IgD-negative memory B cell (primary cell): ENCODE data around the gene LRRC74B. TPM values are rescaled to one million over a fixed set of nuclear protein-coding genes. Genes with fewer than 3 reads are reported as not detected.
A peak's percentile ranks its signal among the peaks of the same experiment; 100 is the strongest.

Experiments
- H3K27ac Mint-ChIP-seq, 3 donors: one replicate each; pipeline ENCODE4 v1.8.0; 2020 to 2022; ENCODE audit warnings: mild to moderate bottlenecking in 3 of 3, mixed read lengths in 3 of 3, moderate library complexity in 1 of 3
- H3K27me3 Mint-ChIP-seq: one replicate; pipeline ENCODE4 v1.8.0; 2021; ENCODE audit warnings: mixed read lengths
- H3K36me3 Mint-ChIP-seq: one replicate; pipeline ENCODE4 v1.8.0; 2020; ENCODE audit warnings: mild to moderate bottlenecking, mixed read lengths
- H3K4me1 Mint-ChIP-seq, 3 donors: one replicate each; pipeline ENCODE4 v1.8.0; 2020 to 2022; ENCODE audit warnings: mixed read lengths in 3 of 3, mild to moderate bottlenecking in 1 of 3
- H3K4me3 Mint-ChIP-seq, 4 donors: one replicate each; pipeline ENCODE4 v1.8.0; 2020 to 2022; ENCODE audit warnings: mild to moderate bottlenecking in 4 of 4, mixed read lengths in 4 of 4, moderate library complexity in 3 of 4
- H3K9me3 Mint-ChIP-seq, 3 donors: one replicate each; pipeline ENCODE4 v1.8.0; 2020 to 2021; ENCODE audit warnings: mixed read lengths in 3 of 3, mild to moderate bottlenecking in 1 of 3
- polyA plus RNA-seq: library from polyadenylated mRNA; unstranded; fragments of 300-500 nt; fragmentation: Illumina TruSeq; gene quantifications from one replicate; pipeline ENCODE4 v1.2.3, GENCODE V29; 2021

Gene LRRC74B
- polyA plus RNA-seq, 1 donor from 2014 or later, result not detected

DNA sequence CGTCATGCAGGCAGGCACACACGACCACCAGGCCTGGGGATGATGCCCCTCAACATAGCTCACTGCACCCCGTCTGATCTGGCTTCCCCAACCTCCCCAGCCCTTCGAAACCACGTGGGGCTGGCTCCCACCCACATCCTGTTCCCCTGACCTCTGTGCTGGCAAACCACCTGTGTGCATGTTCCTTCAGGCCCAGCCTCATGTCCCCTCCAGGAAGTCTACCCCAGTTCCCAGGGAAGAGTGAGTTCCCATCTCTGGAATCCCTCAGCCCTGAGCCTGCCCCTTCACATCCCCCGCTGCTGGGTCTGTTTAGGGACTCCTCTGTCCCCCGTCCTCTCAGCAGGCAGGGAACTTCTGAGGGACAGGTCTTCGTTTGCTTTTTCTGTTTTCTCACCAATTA lies 20.5 kb upstream of the LRRC74B start:
- Mint-ChIP-seq H3K27ac (peak overlapping the region in 1 of 3 donors; percentile 80), H3K4me3 (peak overlapping the region in 1 of 4 donors; percentile 58), H3K9me3 (peaks cover 0 to 2% (median 0%) of the 10 kb centered on the region in 3 donors), H3K4me1 (peaks cover 0 to 6% (median 3%) of the 10 kb centered on the region in 3 donors), H3K27me3 (peaks cover 7% of the 10 kb centered on the region), H3K36me3 (no peaks in the 10 kb centered on the region)

DNA sequence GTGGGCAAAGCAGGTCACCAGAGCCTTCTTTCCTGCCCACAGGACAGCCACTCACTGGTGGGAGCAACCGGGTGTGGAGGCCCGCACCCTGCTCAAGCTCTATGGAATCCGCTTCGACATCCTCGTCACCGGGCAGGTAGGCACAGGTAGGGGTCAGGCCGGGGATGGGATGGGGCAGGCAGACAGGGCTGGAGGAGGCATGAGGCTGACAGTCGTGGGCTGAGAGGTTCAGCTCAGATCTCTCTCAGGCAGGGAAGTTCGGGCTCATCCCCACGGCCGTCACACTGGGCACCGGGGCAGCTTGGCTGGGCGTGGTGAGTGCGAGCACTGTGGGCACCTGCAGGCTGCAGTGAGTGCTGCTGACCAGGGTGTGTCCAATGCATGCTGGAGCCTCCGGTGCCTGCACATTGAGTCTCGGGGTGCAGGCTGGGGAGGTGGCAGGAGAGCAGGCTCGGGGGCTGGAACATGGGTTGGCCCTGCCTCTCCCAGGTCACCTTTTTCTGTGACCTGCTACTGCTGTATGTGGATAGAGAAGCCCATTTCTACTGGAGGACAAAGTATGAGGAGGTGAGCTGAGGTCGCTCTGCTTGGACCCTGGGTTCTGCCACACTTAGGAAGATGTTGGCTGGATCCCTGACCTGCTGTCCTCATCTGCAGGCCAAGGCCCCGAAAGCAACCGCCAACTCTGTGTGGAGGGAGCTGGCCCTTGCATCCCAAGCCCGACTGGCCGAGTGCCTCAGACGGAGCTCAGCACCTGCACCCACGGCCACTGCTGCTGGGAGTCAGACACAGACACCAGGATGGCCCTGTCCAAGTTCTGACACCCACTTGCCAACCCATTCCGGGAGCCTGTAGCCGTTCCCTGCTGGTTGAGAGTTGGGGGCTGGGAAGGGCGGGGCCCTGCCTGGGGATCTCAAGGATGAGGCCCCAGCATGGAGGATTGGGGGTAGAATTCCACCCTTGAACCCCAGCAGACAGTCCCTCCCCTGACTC lies 19.7 kb upstream of the LRRC74B start:
- Mint-ChIP-seq H3K4me3 (peak overlapping the region in 1 of 4 donors; percentile 39), H3K4me1 (peaks cover 0 to 6% (median 3%) of the 10 kb centered on the region in 3 donors), H3K27me3 (peaks cover 15% of the 10 kb centered on the region), H3K27ac (peak overlapping the region in 1 of 3 donors; percentile 80), H3K9me3 (peaks cover 0 to 2% (median 0%) of the 10 kb centered on the region in 3 donors), H3K36me3 (no peaks in the 10 kb centered on the region)

DNA sequence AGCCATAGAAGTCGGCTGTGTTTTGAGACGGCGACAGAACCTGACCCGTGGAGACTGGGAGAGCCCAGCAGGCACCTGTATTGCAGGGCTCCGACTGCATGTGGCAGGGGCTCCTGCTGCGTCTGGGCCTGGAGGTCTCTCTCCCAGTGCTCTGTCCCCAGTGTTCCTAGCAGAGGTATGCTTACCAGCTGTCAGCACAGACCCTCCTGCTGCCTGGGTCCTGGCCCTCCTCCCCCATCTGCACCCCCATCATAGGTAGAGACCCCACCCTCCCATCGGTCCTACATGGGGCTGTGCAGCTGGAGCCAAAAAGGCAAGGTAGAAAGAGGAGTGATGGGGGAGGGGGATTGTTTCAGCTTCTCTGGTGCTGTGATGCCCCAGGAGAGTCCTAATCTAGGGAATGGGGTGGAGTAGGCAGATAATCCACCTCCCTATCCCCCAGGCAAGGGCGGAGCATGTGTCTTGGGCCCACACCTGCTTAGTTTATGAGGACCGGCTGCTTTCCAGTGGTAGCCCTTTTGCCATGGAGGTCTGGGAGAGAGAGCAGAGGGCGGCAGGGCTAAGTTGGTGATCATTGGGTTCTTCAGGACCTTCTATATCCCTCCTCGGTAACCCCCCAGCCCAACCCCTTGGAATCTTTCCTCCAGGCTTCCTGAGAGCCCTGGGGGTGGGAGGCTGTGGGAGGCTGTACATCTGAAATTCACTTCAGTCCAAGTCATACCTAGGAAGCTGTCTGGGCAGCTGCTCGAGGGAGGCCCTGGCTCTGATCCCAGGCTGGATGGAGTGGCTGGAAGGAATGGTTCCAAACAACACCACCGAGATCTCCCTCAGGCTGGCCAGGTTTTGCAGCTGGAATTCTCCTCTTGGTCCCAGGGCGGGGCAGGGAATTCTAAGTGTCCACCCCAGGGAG lies 18.7 kb upstream of the LRRC74B start:
- Mint-ChIP-seq H3K4me3 (no peak overlapping the region), H3K4me1 (peaks cover 0 to 6% (median 3%) of the 10 kb centered on the region in 3 donors), H3K9me3 (peaks cover 0 to 2% (median 0%) of the 10 kb centered on the region in 3 donors), H3K27me3 (peaks cover 18% of the 10 kb centered on the region), H3K27ac (no peak overlapping the region), H3K36me3 (no peaks in the 10 kb centered on the region)

DNA sequence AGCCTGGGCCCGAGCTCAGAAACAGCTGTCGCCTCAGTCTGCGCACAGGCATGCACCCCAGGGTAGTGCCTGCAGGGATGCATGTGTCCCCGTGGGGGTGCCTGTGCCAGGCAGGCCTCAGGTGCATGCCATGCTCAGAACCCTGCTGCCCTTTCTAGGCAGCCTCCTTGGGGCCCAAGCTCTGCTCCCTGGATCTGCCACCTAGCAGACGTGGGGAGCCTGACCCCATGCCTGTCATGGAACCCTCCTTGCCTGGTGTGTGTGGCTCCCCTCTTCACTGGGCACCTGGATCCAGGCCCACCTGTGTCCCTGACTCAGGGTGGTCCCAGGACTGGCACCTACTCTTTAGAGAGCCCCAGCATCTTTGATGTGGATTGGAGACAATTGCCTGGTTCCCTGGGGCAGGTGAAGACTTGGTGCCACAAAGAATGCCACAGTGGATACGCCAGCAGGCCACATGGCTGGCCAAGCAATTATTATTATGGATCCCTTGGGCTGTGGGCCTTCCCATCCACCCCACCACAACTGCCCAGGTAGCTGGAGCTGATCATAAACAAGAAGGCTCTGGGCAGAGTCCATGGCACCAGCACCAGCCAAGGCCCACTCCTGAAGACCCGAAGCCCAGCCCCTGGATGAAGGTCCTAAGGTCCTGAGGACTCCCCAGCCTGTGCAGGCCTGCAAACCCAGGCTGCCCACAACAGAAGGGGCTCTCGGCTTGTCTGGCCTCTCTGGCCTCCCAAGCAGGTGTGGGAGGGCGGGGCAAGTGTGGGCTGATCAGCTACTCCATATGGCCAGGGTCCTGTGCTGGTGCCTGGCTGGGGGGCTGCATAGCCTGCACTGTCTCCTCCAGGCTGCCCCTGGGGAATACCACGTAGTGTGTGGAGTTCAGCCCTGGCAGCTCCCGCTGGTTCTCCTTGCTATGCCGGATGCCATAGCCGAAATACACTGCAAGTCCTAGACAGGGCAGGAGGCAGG lies 17.2 kb upstream of the LRRC74B start:
- H3K9me3 Mint-ChIP-seq, result peaks cover 0 to 2% (median 0%) of the 10 kb centered on the region in 3 donors
- no peak overlapping the region for H3K4me3 Mint-ChIP-seq
- no peak overlapping the region for H3K27ac Mint-ChIP-seq
- no peaks in the 10 kb centered on the region for H3K36me3 Mint-ChIP-seq
- peaks cover 18% of the 10 kb centered on the region for H3K27me3 Mint-ChIP-seq
- H3K4me1 Mint-ChIP-seq, result peaks cover 0 to 6% (median 3%) of the 10 kb centered on the region in 3 donors

DNA sequence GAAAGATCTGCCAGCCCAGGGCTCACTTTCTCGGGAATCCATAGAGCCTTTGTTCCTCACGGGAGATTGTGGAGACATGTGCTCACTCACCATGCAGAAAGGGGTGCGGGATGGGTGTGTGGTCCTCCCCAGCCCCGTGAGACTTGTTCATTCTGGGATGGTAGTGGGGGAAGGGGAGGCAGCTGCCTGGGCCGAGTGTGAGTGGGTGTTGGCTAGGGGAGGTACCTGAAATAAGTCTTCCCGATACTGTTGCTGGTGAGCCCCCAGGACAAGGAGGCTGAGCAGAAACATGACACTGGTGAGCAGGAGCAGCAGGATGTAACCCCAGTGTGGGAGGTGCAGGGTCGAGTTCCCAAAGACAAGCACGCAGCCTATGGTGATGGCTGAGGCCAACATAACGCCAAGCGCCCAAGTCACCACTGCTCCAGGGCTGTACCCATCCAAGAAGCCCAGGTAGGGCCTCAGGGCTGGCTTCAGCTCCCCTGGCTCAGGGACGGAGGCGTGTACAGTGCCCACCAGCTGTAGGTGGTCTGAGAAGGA lies 16.2 kb upstream of the LRRC74B start:
- H3K27me3 Mint-ChIP-seq, result peaks cover 19% of the 10 kb centered on the region
- H3K4me3 Mint-ChIP-seq, result no peak overlapping the region
- no peak overlapping the region for H3K27ac Mint-ChIP-seq
- H3K36me3 Mint-ChIP-seq, result no peaks in the 10 kb centered on the region
- H3K9me3 Mint-ChIP-seq, result peaks cover 0 to 2% (median 0%) of the 10 kb centered on the region in 3 donors
- peaks cover 0 to 6% (median 3%) of the 10 kb centered on the region in 3 donors for H3K4me1 Mint-ChIP-seq

DNA sequence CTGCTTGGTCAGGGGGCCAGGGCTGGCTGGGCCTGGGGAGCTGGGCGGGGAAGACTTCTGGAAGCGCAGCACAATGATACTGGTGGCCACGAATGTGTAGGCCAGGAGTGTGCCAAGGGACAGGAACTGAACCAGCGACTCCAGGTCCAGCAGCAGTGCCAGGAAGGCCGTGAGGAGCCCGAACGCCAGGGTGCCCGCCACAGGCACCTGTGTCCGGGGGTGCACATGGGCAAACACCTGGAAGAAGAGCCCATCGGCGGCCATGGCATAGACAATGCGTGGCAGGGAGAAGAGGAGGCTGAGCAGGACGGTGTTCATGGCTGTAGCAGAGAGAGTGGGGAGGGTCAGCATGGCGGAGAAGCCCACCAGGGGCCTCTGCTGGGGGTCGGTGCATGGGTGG lies 15.7 kb upstream of the LRRC74B start:
- H3K27me3 Mint-ChIP-seq, result peaks cover 21% of the 10 kb centered on the region
- no peak overlapping the region for H3K4me3 Mint-ChIP-seq
- H3K9me3 Mint-ChIP-seq, result peaks cover 0 to 2% (median 0%) of the 10 kb centered on the region in 3 donors

DNA sequence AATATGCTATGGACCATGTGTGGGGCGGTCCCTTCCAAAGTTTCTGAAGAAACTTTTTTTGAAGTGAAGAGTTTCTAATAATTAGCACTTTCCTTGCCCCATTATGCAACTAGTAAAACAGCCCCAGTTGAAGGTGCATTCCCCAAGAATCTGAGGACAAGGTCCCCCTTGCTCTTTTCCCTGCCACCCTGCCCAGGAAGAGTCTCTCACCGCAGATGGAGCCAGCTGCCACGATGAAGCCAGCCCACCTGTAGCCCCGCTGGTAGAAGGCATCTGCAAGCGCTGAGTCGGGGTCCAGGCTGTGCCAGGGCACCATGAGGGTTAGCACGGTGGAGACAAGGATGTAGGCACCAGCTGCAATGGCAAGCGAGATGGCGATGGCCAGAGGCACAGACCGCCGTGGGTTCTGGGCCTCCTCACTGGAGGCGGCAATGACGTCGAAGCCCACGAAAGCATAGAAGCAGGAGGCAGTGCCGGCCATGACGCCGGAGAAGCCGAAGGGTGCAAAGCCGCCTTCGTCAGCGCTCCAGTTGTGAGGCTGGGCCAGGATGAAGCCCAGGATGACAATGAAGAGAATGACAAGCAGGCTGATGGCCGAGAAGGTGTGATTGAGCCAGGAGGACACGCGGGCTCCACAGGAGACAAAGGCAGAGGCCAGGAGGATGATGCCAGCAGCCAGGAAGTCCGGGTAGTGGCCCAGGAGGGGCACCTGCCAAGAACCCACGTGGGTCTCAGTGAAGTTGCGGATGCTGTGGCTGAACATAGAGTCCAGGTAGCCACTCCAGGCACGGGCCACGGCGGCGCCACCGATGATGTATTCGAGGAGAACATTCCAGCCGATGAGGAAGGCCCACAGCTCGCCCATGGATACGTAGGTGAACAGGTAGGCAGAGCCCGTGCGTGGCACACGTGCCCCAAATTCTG lies 14.9 kb upstream of the LRRC74B start:
- H3K4me3 Mint-ChIP-seq, result peak overlapping the region in 1 of 4 donors; percentile 74
- H3K36me3 Mint-ChIP-seq, result no peaks in the 10 kb centered on the region
- no peak overlapping the region for H3K27ac Mint-ChIP-seq
- H3K27me3 Mint-ChIP-seq, result peaks cover 22% of the 10 kb centered on the region
- no peaks in the 10 kb centered on the region for H3K4me1 Mint-ChIP-seq
- H3K9me3 Mint-ChIP-seq, result no peaks in the 10 kb centered on the region

More for the DNA sequence above, 15.7 kb upstream of the LRRC74B start:
- peaks cover 0 to 5% (median 3%) of the 10 kb centered on the region in 3 donors for H3K4me1 Mint-ChIP-seq
- no peaks in the 10 kb centered on the region for H3K36me3 Mint-ChIP-seq
- H3K27ac Mint-ChIP-seq, result no peak overlapping the region

DNA sequence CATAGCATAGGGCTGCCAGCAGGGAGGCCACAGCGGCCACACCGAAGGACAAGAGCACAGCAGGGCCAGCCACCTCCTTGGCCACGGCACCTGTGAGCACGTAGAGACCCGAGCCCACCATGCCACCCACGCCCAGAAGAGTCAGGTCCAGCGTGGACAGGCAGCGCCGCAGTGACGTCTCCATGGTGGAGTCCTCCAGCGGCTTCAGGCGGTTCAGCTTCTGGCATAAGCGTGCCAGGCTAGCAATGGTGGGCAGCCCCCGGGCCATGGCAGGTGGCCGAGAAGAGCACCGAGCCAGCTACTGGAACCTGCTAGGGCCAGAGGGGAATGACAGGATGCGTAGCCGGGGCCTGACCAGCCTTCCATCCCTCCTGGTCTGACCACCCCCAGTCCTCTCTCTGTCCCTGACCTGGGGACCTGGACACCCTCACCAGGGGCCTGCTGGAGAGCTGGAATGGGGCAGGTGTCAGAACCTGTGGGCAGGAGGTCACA lies 14.2 kb upstream of the LRRC74B start:
- H3K4me1 Mint-ChIP-seq, result peaks cover 0 to 2% (median 0%) of the 10 kb centered on the region in 3 donors
- H3K4me3 Mint-ChIP-seq, result no peak overlapping the region
- H3K27ac Mint-ChIP-seq, result no peak overlapping the region
- H3K9me3 Mint-ChIP-seq, result no peaks in the 10 kb centered on the region
- no peaks in the 10 kb centered on the region for H3K36me3 Mint-ChIP-seq
- peaks cover 22% of the 10 kb centered on the region for H3K27me3 Mint-ChIP-seq

DNA sequence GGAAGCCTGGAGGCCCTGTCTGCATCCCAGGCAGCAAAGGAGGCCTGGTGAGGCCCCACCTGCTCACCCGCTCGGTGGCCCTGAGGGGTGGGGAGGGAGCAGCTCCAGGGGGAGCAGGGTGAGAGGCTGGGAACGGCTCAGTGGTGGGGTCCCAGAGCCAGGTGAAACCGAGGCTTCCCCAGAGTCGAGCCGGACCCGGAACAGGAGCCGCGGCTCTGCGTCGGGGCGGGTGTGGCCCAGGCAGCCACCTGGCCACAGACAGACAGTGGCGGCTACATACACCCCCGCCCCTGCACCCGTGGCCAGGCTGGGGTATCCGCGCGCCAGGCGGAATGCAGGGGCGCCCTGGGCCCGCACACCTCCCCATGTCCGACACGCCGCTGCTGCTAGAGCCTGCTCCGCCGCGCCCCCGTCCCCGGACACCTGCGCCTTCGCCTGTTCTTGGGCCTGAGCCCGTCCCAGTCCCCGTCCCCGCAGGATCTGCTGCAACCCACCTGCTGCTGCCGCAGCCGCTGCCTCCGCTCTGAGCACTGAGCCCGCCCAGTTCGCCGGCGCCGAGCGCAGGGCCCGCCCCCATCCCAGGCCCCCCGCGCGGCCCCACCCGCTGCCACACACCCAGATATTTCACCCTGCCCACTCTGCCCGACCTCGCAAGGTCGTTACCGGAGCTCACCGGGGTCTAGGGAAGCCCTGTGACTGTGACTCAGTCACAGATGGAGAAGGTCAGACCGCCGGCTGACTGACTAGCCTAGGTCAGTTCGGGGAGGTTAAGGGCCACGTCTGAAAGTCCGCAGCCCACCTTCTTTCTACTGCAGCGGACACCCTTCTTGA lies 13.5 kb upstream of the LRRC74B start, which contains the start of gene SLC7A4:
Gene SLC7A4, minus strand, starts transcription at position 525 of the 831 bp plus-strand sequence. CDS start 749 bp downstream, outside the sequence.
- Mint-ChIP-seq H3K4me1 (peaks cover 0 to 2% (median 0%) of the 10 kb centered on the region in 3 donors), H3K27ac (no peak within 1 kb of the TSS), H3K9me3 (no peaks in the 10 kb centered on the region), H3K36me3 (no peaks in the 10 kb centered on the region), H3K27me3 (peaks cover 24% of the 10 kb centered on the region), H3K4me3 (no peak within 1 kb of the TSS)

DNA sequence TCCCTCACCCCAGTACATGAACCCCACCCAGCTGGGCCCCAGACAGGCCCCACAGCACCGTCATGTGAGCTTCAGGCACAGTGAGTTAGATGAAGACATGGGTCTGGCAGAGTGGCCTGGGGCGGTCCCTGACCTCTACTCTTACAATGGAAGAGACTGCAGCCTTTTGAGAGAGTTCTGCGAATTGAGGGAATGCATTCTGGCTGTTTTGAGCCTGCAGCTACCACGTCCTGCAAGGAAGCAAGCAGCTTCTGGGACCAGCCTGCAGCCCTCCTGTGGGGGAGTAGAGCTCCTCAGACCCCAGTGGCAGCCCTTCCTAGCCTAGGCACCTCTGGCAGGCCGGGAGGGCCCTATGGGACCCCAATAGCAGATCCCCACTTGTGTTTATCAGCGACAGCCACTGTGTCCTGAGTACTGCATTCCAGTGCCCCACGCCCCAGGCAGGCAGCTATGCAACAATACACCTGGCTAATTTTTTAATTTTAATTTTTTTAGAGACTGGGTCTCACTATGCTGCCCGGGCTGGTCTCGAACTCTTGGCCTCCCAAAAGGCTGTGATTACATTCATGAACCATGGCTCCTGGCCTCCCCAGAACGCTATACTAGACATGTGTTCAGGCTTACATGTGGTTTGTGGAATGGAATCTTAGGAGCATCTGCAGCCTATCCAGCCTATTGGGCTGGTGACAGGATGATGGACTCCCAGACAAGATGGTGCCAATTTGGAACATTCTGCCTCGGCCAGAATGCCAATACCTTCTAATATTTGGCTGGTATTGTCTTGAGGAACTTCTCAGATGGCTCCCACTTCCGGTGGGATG lies 12.7 kb upstream of the LRRC74B start:
- H3K36me3 Mint-ChIP-seq, result no peaks in the 10 kb centered on the region
- H3K27ac Mint-ChIP-seq, result no peak overlapping the region
- H3K9me3 Mint-ChIP-seq, result no peaks in the 10 kb centered on the region
- no peak overlapping the region for H3K4me3 Mint-ChIP-seq
- peaks cover 0 to 2% (median 0%) of the 10 kb centered on the region in 3 donors for H3K4me1 Mint-ChIP-seq
- peaks cover 24% of the 10 kb centered on the region for H3K27me3 Mint-ChIP-seq

DNA sequence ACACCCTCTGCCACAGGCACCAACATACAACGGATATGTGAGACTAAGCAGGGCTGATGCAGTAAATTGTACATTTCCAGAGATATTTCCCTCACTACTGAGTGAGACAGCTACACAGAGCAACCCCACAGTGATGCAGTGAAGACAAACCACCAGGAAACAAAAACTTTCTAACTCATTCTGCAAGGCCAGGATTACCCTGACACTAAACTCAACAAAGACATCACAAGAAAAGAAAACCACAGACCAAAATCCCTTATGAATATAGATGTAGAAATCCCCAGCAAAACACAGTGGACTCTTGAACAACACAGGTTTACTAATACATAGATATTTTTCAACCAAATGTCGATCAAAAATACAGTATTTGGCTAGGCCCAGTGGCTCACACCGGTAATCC lies 11.9 kb upstream of the LRRC74B start:
- Mint-ChIP-seq H3K36me3 (no peaks in the 10 kb centered on the region), H3K27ac (no peak overlapping the region)

More for the DNA sequence above, 11.9 kb upstream of the LRRC74B start:
- Mint-ChIP-seq H3K27me3 (peaks cover 29% of the 10 kb centered on the region), H3K4me3 (no peak overlapping the region), H3K4me1 (peaks cover 0 to 2% (median 0%) of the 10 kb centered on the region in 3 donors), H3K9me3 (no peaks in the 10 kb centered on the region)
